OCI-LY7 (cell line): Measurements from ENCODE around the gene RARS2. TPM values are rescaled to one million over a fixed set of nuclear protein-coding genes. Genes with fewer than 3 reads are reported as not detected.

Experiments
- BruUV-seq: library from RNA; stranded (reverse); fragments of 400-500 nt; replicated peaks from 2 replicates; lab custom pipeline; 2021; lab: Mats Ljungman, UMichigan
- CTCF ChIA-PET: fragments of 300-600 bp; sonication (Branson Sonifier 250); formaldehyde crosslinking; loops from one replicate; lab custom pipeline; 2022; ENCODE audit warnings: antibody characterized with exemption; ENCODE audit not compliant: unreplicated experiment; lab: Charles Lee
- POLR2A ChIA-PET: fragments of 300-600 bp; sonication (Branson Sonifier 250); formaldehyde crosslinking; loops from one replicate; lab custom pipeline; 2022; ENCODE audit warnings: antibody characterized with exemption; lab: Charles Lee
- DNase-seq: peaks from one replicate; pipeline ENCODE4 v3.0.0-alpha.2; 2015; ENCODE audit warnings: low spot score
- H2AFZ ChIP-seq: fragments of 200-600 bp; sonication (generic), shearing (Covaris generic); 2 replicates; pipeline ENCODE4 v1.6.1; 2014; ENCODE audit warnings: mild to moderate bottlenecking, antibody characterized with exemption, low read length, moderate library complexity
- H3K27ac ChIP-seq: fragments of 200-600 bp; sonication (generic); 2 replicates; pipeline ENCODE4 v1.5.1; 2014; ENCODE audit warnings: mixed run types, low read depth, mild to moderate bottlenecking, moderate library complexity, low read length, inconsistent platforms; ENCODE audit not compliant: poor library complexity, severe bottlenecking
- H3K36me3 ChIP-seq: fragments of 200-600 bp; sonication (generic); 2 replicates; pipeline ENCODE4 v1.6.1; 2014; ENCODE audit warnings: mild to moderate bottlenecking, antibody characterized with exemption, low read length, moderate library complexity, mixed read lengths; ENCODE audit not compliant: insufficient read depth
- H3K4me1 ChIP-seq: fragments of 200-600 bp; sonication (generic); 2 replicates; pipeline ENCODE4 v1.5.1; 2014; ENCODE audit warnings: mild to moderate bottlenecking, low read length; ENCODE audit not compliant: insufficient read depth, poor library complexity, severe bottlenecking
- H3K4me2 ChIP-seq: fragments of 200-600 bp; sonication (generic); 2 replicates; pipeline ENCODE4 v1.6.1; 2014; ENCODE audit warnings: mild to moderate bottlenecking, low read length
- H3K4me3 ChIP-seq: fragments of 200-600 bp; sonication (generic); 2 replicates; pipeline ENCODE4 v1.5.1; 2014; ENCODE audit warnings: mild to moderate bottlenecking, low read depth, low read length; ENCODE audit not compliant: poor library complexity, severe bottlenecking
- H3K79me2 ChIP-seq: fragments of 200-600 bp; sonication (generic); 2 replicates; pipeline ENCODE4 v1.6.1; 2016; ENCODE audit warnings: low read depth, mild to moderate bottlenecking, low read length, moderate library complexity, mixed read lengths; ENCODE audit not compliant: insufficient read depth
- H3K9me2 ChIP-seq: fragments of 200-600 bp; sonication (generic); 2 replicates; pipeline ENCODE4 v1.6.1; 2016; ENCODE audit warnings: mild to moderate bottlenecking, low read length, mixed read lengths; ENCODE audit not compliant: insufficient read depth
- H3K9me3 ChIP-seq: fragments of 200-600 bp; sonication (generic); 2 replicates; pipeline ENCODE4 v1.6.1; 2014; ENCODE audit warnings: mild to moderate bottlenecking, mixed run types, low read length, mixed read lengths
- H4K20me1 ChIP-seq: fragments of 200-600 bp; sonication (generic); 2 replicates; pipeline ENCODE4 v1.6.1; 2014; ENCODE audit warnings: mild to moderate bottlenecking, antibody characterized with exemption, low read length, moderate library complexity, mixed read lengths; ENCODE audit not compliant: insufficient read depth
- CTCF ChIP-seq: fragments of 200-600 bp; sonication (generic); conservative IDR thresholded peaks from 2 replicates; pipeline ENCODE4 v1.5.1; 2014; ENCODE audit warnings: mild to moderate bottlenecking, antibody characterized with exemption, low read length, moderate library complexity, mixed read lengths
- EZH2phosphoT487 ChIP-seq: fragments of 200-600 bp; sonication (generic); IDR thresholded peaks from 2 replicates; pipeline ENCODE4 v1.6.1; 2018; ENCODE audit warnings: low read depth, borderline replicate concordance, mild to moderate bottlenecking, mixed run types, antibody characterized with exemption, low read length, moderate library complexity, mixed read lengths
- intact Hi-C: fragments of 100-400 bp; cut with micrococcal nuclease; formaldehyde crosslinking; loops from one replicate; pipeline ENCODE4 v1.10.0; 2022; ENCODE audit not compliant: unreplicated experiment
- total RNA-seq, 2 experiments: library from RNA; depleted of rRNA in 1 of 2; stranded (reverse); fragments of >200 nt in 1 of 2; shearing (Covaris generic) in 1 of 2; gene quantifications; 2 replicates each; pipeline ENCODE4 v1.2.3, GENCODE V29; 2014 to 2022

Gene RARS2
- total RNA-seq, 2 experiments from 2014 or later = 21.4 to 36.0 TPM

- no peaks in the 10 kb centered on the region for H4K20me1 ChIP-seq
- no peak overlapping the region for H2AFZ ChIP-seq
- H3K4me2 ChIP-seq = no peak overlapping the region
- H3K27ac ChIP-seq = no peak overlapping the region
- BruUV-seq = no TSS peak
- H3K4me3 ChIP-seq = no peak overlapping the region
- CTCF ChIA-PET = no interaction called here
- no peaks in the 10 kb centered on the region for H3K4me1 ChIP-seq
- TF ChIP-seq EZH2phosphoT487 = no peak
- TF ChIP-seq CTCF = no peak
- no peaks in the 10 kb centered on the region for H3K9me2 ChIP-seq
- H3K9me3 ChIP-seq = no peaks in the 10 kb centered on the region
- DNase-seq = no peak
- H3K36me3 ChIP-seq = peaks cover 54% of the 10 kb centered on the region
- H3K79me2 ChIP-seq = no peaks in the 10 kb centered on the region
- POLR2A ChIA-PET = interaction anchor here (1.0 to 1.3 kb wide), 2 partner anchors 9 to 129 kb away, joined by 3 to 4 read pairs; no protein-coding TSS in a partner anchor
- intact Hi-C loops = no loop called here
Observed at GRCh38 chr6:87630746-87631145, 41.0 kb upstream of the RARS2 start.

- no peak for TF ChIP-seq EZH2phosphoT487
- TF ChIP-seq CTCF = no peak
- Histone ChIP-seq H2AFZ (no peak overlapping the region), H3K36me3 (peaks cover 47% of the 10 kb centered on the region), H4K20me1 (no peaks in the 10 kb centered on the region), H3K4me2 (no peak overlapping the region), H3K79me2 (no peaks in the 10 kb centered on the region), H3K27ac (no peak overlapping the region), H3K9me3 (no peaks in the 10 kb centered on the region), H3K4me1 (no peaks in the 10 kb centered on the region), H3K9me2 (no peaks in the 10 kb centered on the region), H3K4me3 (no peak overlapping the region)
- DNase-seq = no peak
- ChIA-PET CTCF (no interaction called here), POLR2A (interaction anchor here (0.6 kb wide), 1 partner anchor 39 kb away, joined by 3 read pairs; no protein-coding TSS in a partner anchor)
- intact Hi-C loops = no loop called here
- BruUV-seq = no TSS peak
Observed at GRCh38 chr6:87628881-87629280, 39.1 kb upstream of the RARS2 start.

- peaks cover 49% of the 10 kb centered on the region for H3K36me3 ChIP-seq
- H3K4me2 ChIP-seq = no peak overlapping the region
- no peaks in the 10 kb centered on the region for H4K20me1 ChIP-seq
- no peak overlapping the region for H3K4me3 ChIP-seq
- CTCF ChIA-PET = no interaction called here
- peak; percentile 6 for DNase-seq
- no peaks in the 10 kb centered on the region for H3K9me2 ChIP-seq
- H3K4me1 ChIP-seq = no peaks in the 10 kb centered on the region
- H3K79me2 ChIP-seq = no peaks in the 10 kb centered on the region
- POLR2A ChIA-PET = interaction anchor here (2.3 kb wide), 1 partner anchor 9 kb away, joined by 7 read pairs; no protein-coding TSS in a partner anchor
- H3K9me3 ChIP-seq = no peaks in the 10 kb centered on the region
- H2AFZ ChIP-seq = no peak overlapping the region
- TF ChIP-seq CTCF = no peak
- TF ChIP-seq EZH2phosphoT487 = no peak
- no TSS peak for BruUV-seq
- H3K27ac ChIP-seq = no peak overlapping the region
- intact Hi-C loops = no loop called here
Observed at GRCh38 chr6:87628424-87628823, 38.6 kb upstream of the RARS2 start.
